HepG2 (cell line): ENCODE results near the gene RUNDC1. TPM values are rescaled to one million over a fixed set of nuclear protein-coding genes. Genes with fewer than 3 reads are reported as not detected.
A peak's percentile ranks its signal among the peaks of the same experiment; 100 is the strongest.

Source experiments
- AKAP8 ChIP-seq: sonication (generic); formaldehyde crosslinking; IDR thresholded peaks from 2 replicates; pipeline ENCODE4 v1.5.1; 2020; ENCODE audit warnings: mild to moderate bottlenecking, missing genetic modification reagents
- BATF2 ChIP-seq: sonication (generic); formaldehyde crosslinking; IDR thresholded peaks from 2 replicates; pipeline ENCODE4 v1.8.0; 2022; ENCODE audit warnings: mild to moderate bottlenecking, missing genetic modification reagents, moderate library complexity
- MNT ChIP-seq: fragments of 450-650 bp; IDR thresholded peaks from 2 replicates; pipeline ENCODE4 v1.6.1; 2016
- NFRKB ChIP-seq: fragments of 450-650 bp; IDR thresholded peaks from 2 replicates; pipeline ENCODE4 v1.6.1; 2017
- RARG ChIP-seq: sonication (generic); formaldehyde crosslinking; IDR thresholded peaks from 2 replicates; pipeline ENCODE4 v1.4.0; 2020; ENCODE audit warnings: low read depth, mild to moderate bottlenecking, missing genetic modification reagents
- SRSF9 ChIP-seq: fragments of 200-400 bp; formaldehyde crosslinking; IDR thresholded peaks from 2 replicates; pipeline ENCODE4 v1.6.1; 2018; ENCODE audit warnings: borderline replicate concordance, mild to moderate bottlenecking, low read depth, low read length; ENCODE audit not compliant: insufficient read depth, poor library complexity, severe bottlenecking
- TFDP2 ChIP-seq: sonication (generic); formaldehyde crosslinking; IDR thresholded peaks from 2 replicates; pipeline ENCODE4 v1.4.0; 2020; ENCODE audit warnings: missing genetic modification reagents
- THAP7 ChIP-seq: sonication (generic); formaldehyde crosslinking; IDR thresholded peaks from 2 replicates; pipeline ENCODE4 v1.8.1; 2023; ENCODE audit warnings: mild to moderate bottlenecking, missing genetic modification reagents
- ZBTB49 ChIP-seq: sonication (generic); formaldehyde crosslinking; IDR thresholded peaks from 2 replicates; pipeline ENCODE4 v1.4.0; 2020; ENCODE audit warnings: missing genetic modification reagents, borderline replicate concordance
- ZFP62 ChIP-seq: sonication (generic); formaldehyde crosslinking; IDR thresholded peaks from 2 replicates; pipeline ENCODE4 v1.4.0; 2020; ENCODE audit warnings: missing genetic modification reagents
- ZNF230 ChIP-seq: sonication (generic); formaldehyde crosslinking; IDR thresholded peaks from 2 replicates; pipeline ENCODE4 v1.4.0; 2020; ENCODE audit warnings: mild to moderate bottlenecking, missing genetic modification reagents
- ZNF446 ChIP-seq: sonication (generic); formaldehyde crosslinking; IDR thresholded peaks from 2 replicates; pipeline ENCODE4 v1.5.0; 2020; ENCODE audit warnings: mild to moderate bottlenecking, missing genetic modification reagents
- ZNF468 ChIP-seq: sonication (generic); formaldehyde crosslinking; IDR thresholded peaks from 2 replicates; pipeline ENCODE4 v1.8.0; 2022; ENCODE audit warnings: mild to moderate bottlenecking, moderate library complexity, missing genetic modification reagents
- ZNF598 ChIP-seq: sonication (generic); formaldehyde crosslinking; IDR thresholded peaks from 2 replicates; pipeline ENCODE4 v1.5.1; 2020; ENCODE audit warnings: mild to moderate bottlenecking, missing genetic modification reagents, borderline replicate concordance
- ZNF687 ChIP-seq: sonication (generic); formaldehyde crosslinking; IDR thresholded peaks from 2 replicates; pipeline ENCODE4 v1.5.1; 2020; ENCODE audit warnings: mild to moderate bottlenecking, missing genetic modification reagents, moderate library complexity
- ZNF710 ChIP-seq: sonication (generic); formaldehyde crosslinking; IDR thresholded peaks from 2 replicates; pipeline ENCODE4 v1.5.0; 2020; ENCODE audit warnings: mild to moderate bottlenecking, missing genetic modification reagents, borderline replicate concordance
- polyA plus RNA-seq, 8 experiments: library from polyadenylated mRNA; depleted of rRNA in 3 of 8; stranded (reverse) in 7 of 8; unstranded in 1 of 8; fragments of >200 nt; fragmentation: Illumina TruSeq in 4 of 8; extraction: Trizol in 4 of 8; gene quantifications; 2 replicates each; pipeline versions ENCODE4 v1.2.1 to v1.2.3, GENCODE V29; 2011 to 2016; ENCODE audit warnings: low read depth in 4 of 8, missing spikeins in 1 of 8, mixed read lengths in 1 of 8; ENCODE audit not compliant: insufficient read depth in 1 of 8
- total RNA-seq, 5 experiments: library from RNA; depleted of rRNA; stranded (reverse); fragments of >200 nt; fragmentation: Illumina TruSeq; extraction: Trizol; gene quantifications; 2 replicates each; pipeline ENCODE4 v1.2.3, GENCODE V29; 2016; ENCODE audit warnings: low read depth in 1 of 5

The RUNDC1 gene
- total and polyA plus RNA-seq, 2 of the 13 experiments (the other 11 are each of a cell fraction or from before 2014, with no cell fraction given), result 10.3 to 11.4 TPM

- TF ChIP-seq MNT (no peak), ZNF598 (CRISPR knock-in tag) (no peak), RARG (CRISPR knock-in tag) (no peak), THAP7 (CRISPR knock-in tag) (no peak), TFDP2 (no peak), ZNF446 (CRISPR knock-in tag) (no peak), SRSF9 (no peak), ZNF710 (CRISPR knock-in tag) (no peak), NFRKB (no peak), ZNF687 (CRISPR knock-in tag) (peak; percentile 46), ZNF468 (CRISPR knock-in tag) (no peak), BATF2 (no peak), ZBTB49 (no peak), ZFP62 (no peak), ZNF230 (no peak), AKAP8 (CRISPR knock-in tag) (no peak)
These were observed 33.8 kb downstream of the RUNDC1 start (continued) for GRCh38 chr17:43014020-43014648.
